GM21619 (cell line): ENCODE results near the gene KLHL1.

Experiments
- ATAC-seq: cut with Tn5 transposase; IDR thresholded peaks from one replicate; pipeline ENCODE4 v1.9.1; 2021; ENCODE audit not compliant: unreplicated experiment

The KLHL1 gene

GRCh38 chr13:69882451-69882850 is 225.8 kb downstream of the KLHL1 start:
- ATAC-seq = no peak

GRCh38 chr13:69879936-69880335 is 228.3 kb downstream of the KLHL1 start:
- no peak for ATAC-seq

GRCh38 chr13:69872321-69873047 is 235.8 kb downstream of the KLHL1 start:
- ATAC-seq = no peak

GRCh38 chr13:69866555-69866954 is 241.7 kb downstream of the KLHL1 start:
- ATAC-seq = no peak

GRCh38 chr13:69857183-69857821 is 250.9 kb downstream of the KLHL1 start:
- peak; percentile 86 for ATAC-seq

- ATAC-seq = no peak
Observed at GRCh38 chr13:69856331-69856730, 251.9 kb downstream of the KLHL1 start.

- ATAC-seq = no peak
Observed at GRCh38 chr13:69828527-69828926, 279.7 kb downstream of the KLHL1 start.

GRCh38 chr13:69820180-69820579 is 288.1 kb downstream of the KLHL1 start:
- ATAC-seq = no peak

- ATAC-seq = no peak
Observed at GRCh38 chr13:69817333-69817869, 290.9 kb downstream of the KLHL1 start.

- no peak for ATAC-seq
Observed at GRCh38 chr13:69809152-69809551, 299.1 kb downstream of the KLHL1 start.

- ATAC-seq = no peak
Observed at GRCh38 chr13:69796256-69796655, 312.0 kb downstream of the KLHL1 start.

GRCh38 chr13:69793783-69794453 is 314.3 kb downstream of the KLHL1 start:
- no peak for ATAC-seq

GRCh38 chr13:69776937-69777336 is 331.3 kb downstream of the KLHL1 start:
- no peak for ATAC-seq

- ATAC-seq = no peak
Observed at GRCh38 chr13:69769608-69770007, 338.6 kb downstream of the KLHL1 start.

- no peak for ATAC-seq
Observed at GRCh38 chr13:69761581-69761980, 346.7 kb downstream of the KLHL1 start.

GRCh38 chr13:69755101-69755500 is 353.2 kb downstream of the KLHL1 start:
- ATAC-seq = no peak

- no peak for ATAC-seq
Observed at GRCh38 chr13:69751259-69751658, 357.0 kb downstream of the KLHL1 start.

GRCh38 chr13:69737129-69737935 is 370.9 kb downstream of the KLHL1 start:
- ATAC-seq = no peak

GRCh38 chr13:69721631-69722030 is 386.6 kb downstream of the KLHL1 start:
- no peak for ATAC-seq

- no peak for ATAC-seq
Observed at GRCh38 chr13:69720278-69720983, 387.8 kb downstream of the KLHL1 start.
